Measurements from ENCODE around the gene RNF217.

GRCh38 chr6:125132058-125132457 is 169.8 kb downstream of the RNF217 start:
- TF ChIP-seq, protein P1, sequence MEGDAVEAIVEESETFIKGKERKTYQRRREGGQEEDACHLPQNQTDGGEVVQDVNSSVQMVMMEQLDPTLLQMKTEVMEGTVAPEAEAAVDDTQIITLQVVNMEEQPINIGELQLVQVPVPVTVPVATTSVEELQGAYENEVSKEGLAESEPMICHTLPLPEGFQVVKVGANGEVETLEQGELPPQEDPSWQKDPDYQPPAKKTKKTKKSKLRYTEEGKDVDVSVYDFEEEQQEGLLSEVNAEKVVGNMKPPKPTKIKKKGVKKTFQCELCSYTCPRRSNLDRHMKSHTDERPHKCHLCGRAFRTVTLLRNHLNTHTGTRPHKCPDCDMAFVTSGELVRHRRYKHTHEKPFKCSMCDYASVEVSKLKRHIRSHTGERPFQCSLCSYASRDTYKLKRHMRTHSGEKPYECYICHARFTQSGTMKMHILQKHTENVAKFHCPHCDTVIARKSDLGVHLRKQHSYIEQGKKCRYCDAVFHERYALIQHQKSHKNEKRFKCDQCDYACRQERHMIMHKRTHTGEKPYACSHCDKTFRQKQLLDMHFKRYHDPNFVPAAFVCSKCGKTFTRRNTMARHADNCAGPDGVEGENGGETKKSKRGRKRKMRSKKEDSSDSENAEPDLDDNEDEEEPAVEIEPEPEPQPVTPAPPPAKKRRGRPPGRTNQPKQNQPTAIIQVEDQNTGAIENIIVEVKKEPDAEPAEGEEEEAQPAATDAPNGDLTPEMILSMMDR (IDR thresholded peaks at IDR 0.05): no peak
- no peak for TF ChIP-seq POLR2AphosphoS5 (IDR thresholded peaks at IDR 0.05)
- no peak for TF ChIP-seq POLR2A (IDR thresholded peaks at IDR 0.05)
